Gastrocnemius medialis (tissue), 4 donors: ENCODE results near the gene GALNT7.

ENCODE experiments used
- POLR2A ChIP-seq, 2 donors: fragments of 450-650 bp; IDR thresholded peaks; one replicate each; pipeline ENCODE4 v1.6.1; 2017; ENCODE audit warnings: antibody characterized with exemption in 2 of 2, mild to moderate bottlenecking in 2 of 2, moderate library complexity in 2 of 2
- TF ChIP-seq, protein P1 (sequence below), 5 experiments: fragments of 450-650 bp in 3 of 5; fragments of 200-600 bp in 2 of 5; sonication (generic) in 2 of 5; IDR thresholded peaks in 4 of 5; conservative IDR thresholded peaks in 1 of 5; 1 replicate in 4 of 5; 2 replicates in 1 of 5; pipeline ENCODE4 v1.5.1; 2016 to 2019; ENCODE audit warnings: antibody characterized with exemption in 5 of 5, mild to moderate bottlenecking in 3 of 5, moderate library complexity in 3 of 5

DNA sequence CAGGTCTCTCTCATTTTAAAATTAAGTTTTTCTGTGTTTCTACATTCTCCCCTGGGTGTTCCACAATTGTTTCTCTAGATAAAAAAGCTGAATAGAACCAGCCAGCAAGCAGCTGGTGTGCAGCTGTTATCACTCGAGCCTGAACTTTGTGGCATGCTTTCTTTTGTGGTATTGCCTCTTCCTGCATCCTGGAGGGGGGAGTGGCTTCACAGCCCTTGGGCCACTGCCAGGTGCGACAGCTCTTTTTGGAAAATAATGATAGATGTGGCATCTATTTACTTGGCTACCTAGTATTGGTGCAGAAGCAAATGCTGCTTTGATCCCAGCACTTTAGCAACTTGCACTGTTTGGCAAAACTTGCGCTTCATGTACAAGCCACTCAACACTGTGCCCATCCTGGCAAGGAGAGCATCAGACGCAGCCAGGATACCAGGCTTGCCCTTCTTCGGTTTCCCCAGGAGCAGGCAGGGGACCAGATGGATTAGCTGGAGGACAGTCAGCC lies 96.1 kb downstream of the GALNT7 start:
- TF ChIP-seq, protein P1, sequence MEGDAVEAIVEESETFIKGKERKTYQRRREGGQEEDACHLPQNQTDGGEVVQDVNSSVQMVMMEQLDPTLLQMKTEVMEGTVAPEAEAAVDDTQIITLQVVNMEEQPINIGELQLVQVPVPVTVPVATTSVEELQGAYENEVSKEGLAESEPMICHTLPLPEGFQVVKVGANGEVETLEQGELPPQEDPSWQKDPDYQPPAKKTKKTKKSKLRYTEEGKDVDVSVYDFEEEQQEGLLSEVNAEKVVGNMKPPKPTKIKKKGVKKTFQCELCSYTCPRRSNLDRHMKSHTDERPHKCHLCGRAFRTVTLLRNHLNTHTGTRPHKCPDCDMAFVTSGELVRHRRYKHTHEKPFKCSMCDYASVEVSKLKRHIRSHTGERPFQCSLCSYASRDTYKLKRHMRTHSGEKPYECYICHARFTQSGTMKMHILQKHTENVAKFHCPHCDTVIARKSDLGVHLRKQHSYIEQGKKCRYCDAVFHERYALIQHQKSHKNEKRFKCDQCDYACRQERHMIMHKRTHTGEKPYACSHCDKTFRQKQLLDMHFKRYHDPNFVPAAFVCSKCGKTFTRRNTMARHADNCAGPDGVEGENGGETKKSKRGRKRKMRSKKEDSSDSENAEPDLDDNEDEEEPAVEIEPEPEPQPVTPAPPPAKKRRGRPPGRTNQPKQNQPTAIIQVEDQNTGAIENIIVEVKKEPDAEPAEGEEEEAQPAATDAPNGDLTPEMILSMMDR (IDR thresholded peaks at IDR 0.05 in 4 of 5, conservative IDR thresholded peaks at IDR 0.05 in 1 of 5): no peak
- TF ChIP-seq POLR2A (IDR thresholded peaks at IDR 0.05): no peak
